GM21737 (cell line): ENCODE results near the gene ANKRD13B.

Experiments used
- ATAC-seq: cut with Tn5 transposase; IDR thresholded peaks from one replicate; pipeline ENCODE4 v1.9.1; 2021; ENCODE audit warnings: mild to moderate bottlenecking, moderate library complexity; ENCODE audit not compliant: unreplicated experiment

The ANKRD13B gene

DNA sequence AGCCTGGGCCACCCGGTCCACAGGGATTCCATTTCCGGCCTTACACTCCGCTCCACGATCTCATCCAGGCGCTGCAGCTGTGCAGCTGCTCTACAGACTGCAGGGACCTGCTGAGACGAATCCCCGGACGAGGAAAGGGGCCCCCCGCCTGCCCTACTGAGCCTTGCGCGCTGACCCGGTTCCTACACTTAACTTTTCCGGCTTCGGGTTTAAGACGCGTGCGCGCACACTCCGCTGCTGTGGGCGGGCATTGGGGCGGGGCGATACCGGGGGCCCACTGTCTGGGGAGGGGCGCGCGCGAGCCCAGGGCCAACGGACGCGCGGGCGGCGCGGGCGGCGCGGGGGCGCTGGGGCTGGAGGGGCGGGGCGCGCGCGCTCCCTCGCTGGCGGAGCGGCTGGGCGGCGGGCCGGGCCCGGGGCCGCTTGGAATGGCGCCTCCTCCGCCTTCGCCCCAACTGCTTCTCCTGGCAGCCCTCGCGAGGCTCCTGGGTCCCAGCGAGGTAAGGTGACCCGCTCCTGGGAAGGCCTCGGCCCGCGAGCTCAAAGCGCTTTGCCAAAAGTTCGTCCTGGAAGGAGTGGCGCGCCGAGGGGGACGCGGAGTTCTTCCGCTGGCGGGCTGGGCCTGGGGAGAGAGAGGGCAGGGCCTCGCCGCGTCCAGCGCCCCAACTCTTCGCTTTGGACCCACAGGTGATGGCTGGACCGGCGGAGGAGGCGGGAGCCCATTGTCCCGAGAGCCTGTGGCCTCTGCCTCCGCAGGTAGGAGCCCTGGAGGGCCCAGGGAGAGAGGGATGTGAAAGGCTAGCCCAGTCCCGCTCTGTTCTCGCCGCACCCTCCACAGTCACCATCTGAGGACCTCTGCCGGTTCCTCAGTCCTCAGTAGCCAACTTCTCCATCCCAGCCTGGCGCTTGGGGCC lies 24.3 kb upstream of the ANKRD13B start, which contains the start of gene TP53I13:
TP53I13 (plus strand) TSS at position 371 of the 914 bp plus-strand sequence; CDS start at position 429, 58 bp downstream.
- ATAC-seq, result peak; percentile 39

DNA sequence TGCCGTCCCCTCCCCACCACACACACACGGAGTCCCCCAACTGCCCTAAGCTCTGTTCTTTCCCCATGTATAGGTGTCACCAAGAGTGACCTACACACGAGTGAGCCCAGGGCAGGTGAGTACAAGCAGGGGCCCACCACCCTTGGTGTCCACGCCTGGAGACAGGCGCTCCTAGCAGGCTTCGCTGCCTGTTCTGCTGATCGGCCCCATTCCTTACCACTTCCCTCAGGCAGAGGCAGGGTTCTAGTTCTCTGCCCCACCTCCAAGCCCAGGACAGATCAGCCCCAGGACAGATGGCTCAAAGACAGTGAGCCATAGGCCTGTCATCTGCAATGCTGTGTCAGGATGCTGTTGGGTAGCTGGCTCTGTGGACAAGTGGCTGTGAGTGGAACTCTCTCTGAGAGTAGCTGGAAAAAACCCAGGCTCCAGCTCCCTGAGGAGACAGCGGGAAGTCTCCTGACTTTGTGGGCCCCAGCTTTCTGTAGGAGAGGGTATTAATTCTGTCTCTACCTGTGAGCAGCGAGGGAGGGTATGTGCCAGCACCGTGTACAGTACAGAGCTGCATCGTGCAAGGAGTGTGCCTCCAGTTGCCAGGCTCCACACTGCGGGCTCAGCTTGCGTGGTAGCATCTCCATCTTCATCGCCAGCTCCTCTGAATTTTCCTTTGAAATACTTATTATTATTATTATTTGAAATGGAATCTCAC lies 23.5 kb upstream of the ANKRD13B start:
- no peak for ATAC-seq

DNA sequence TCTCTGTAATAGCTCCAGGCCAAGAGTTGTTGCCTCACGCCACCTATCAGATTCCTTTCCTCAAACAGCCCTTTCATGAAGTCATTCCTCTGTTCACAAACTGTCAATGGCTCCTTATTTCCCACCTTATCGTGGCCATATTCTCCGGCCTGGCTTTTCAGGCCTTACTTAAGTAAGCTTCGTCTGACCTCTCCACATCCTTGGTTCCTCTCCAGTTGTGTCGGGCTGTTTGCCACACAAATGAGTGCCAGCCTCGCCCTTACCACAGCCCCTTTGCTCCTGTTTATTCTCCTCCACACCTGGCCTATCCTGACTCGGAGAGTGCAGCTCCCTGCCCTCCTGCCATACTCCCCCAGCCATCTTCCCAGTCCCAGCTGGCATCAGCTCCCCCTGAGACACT lies 22.4 kb upstream of the ANKRD13B start:
- no peak for ATAC-seq

DNA sequence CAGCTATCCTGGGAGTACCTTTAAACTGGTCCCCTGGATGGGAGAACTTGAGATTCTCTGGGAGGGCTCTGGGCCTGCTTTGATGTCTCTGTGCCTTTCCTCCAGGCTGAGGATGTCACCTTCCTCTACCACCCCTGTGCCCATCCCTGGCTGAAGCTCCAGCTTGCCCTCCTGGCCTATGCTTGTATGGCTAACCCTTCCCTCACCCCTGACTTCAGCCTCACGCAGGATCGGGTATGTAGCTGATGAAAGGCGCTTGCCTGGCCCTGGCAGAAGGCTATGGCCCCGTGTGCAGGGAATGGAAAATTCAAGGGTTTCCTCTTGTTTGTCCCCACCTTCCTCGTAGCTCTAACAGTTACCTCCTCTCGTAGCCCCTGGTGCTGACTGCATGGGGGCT lies 21.4 kb upstream of the ANKRD13B start:
- ATAC-seq, result no peak

DNA sequence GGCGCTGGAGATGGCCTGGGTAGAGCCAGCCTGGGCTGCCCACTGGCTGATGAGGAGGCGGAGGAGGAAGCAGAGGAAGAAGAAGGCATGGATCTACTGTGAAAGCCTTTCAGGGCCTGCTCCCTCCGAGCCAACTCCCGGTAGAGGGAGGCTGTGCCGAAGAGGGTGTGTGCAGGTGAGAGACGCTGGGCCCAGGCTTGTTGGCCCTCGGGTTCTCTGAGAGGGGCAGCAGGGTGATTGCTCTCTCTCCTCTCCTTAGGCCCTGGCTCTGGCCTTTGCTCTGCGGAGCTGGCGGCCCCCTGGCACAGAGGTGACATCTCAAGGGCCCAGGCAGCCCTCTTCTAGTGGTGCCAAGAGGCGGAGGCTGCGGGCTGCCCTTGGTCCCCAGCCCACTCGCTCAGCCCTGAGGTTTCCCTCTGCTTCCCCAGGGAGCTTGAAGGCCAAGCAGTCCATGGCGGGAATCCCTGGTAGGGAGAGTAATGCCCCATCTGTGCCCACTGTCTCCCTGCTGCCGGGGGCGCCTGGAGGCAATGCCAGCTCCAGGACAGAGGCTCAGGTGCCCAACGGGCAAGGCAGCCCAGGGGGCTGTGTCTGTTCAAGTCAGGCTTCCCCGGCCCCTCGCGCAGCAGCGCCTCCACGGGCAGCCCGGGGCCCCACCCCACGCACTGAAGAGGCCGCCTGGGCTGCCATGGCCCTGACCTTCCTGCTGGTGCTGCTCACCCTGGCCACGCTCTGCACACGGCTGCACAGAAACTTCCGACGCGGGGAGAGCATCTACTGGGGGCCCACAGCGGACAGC lies 20.9 kb upstream of the ANKRD13B start:
- ATAC-seq, result no peak

DNA sequence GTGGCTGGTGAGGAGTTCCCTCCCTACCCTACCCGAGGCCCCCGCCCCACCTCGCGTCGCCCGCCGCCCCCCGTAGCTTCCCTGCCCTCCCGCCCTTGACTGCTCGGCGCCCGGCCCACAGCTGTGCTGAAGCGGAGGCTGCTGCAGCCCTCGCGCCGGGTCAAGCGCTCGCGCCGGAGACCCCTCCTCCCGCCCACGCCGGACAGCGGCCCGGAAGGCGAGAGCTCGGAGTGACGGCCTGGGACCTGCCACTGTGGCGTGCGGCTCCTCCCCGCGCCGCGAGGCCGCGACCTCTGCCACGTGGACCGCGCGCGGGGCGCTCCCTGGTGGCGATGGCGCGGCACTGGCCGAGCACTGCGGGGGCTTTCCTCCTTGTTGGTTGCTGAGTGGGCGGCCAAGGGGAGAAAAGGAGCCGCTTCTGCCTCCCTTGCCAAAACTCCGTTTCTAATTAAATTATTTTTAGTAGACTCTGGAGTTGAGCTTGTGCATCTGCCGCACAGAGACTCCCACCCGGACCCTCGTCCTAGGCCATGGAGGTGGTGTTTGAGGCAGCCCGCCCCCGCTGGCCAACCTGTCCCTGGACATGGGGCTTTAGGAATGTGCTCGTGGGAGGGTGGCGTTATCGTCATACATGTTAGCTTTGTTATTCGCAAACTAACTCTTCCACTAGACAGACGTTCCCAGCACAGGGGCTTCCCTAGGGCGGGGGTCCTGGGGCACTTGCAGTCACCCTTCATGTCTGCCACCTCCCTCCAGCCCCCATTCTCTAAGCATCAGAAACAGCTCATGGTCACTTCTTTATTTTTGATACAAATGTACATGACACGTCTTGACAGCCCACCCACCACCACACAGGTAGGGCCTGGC lies 20.0 kb upstream of the ANKRD13B start:
- no peak for ATAC-seq

DNA sequence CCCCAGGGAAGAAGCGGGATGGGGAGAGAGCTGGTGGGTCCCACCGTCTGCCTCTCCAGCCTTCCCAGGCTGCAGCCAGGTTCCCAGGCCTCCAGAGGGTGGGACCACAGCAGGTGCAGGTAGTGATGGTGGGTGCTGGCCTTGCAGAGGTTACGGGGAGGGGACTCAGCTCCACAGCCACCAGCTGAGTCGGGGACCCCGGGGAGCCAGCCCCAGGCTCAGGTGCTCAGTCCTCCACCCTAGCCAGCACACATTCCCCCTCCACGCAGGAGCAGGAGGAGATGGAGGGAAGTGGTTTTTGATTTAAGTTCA lies 19.4 kb upstream of the ANKRD13B start:
- no peak for ATAC-seq

DNA sequence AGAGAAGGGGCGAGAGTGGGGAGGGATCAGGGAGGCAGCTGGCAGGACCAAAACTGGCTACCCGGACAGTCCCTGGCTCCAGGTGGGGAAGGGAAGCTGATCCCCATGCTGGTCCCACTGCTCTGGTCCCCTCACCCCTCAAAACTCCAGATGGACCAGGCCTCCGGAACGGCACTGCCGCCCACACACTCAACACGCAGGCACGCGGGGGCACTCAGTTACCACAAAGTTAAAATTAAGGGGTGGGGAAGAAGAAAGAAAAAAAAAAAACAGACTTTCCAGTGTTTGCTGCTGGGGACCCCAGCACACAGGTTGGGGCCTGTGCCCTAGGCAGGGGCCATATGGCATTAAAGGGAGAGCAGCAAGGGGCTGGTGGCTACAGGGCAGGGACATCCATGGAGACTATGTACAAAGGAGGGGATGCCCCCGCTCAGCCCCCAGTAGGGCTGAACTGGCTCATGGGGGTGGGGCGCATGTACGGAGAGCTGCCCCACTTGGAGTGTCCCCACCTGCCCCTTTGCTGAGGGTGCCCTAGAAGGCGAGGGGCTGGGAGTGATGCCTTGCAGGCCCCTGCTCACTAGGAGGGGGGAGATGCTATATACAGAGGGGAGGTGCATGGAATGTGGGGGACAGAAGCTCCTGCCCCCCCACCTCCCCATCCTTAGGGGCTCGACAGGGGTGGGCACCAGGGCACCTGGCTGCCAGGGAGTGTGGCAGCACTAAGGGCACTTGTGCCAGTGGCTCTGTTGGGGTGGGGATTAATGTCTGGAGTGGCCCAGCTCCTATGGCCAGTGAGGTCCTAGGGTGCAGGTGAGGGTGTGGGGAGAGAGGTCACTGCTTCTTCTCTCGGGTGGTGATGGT lies 18.8 kb upstream of the ANKRD13B start:
- no peak for ATAC-seq

DNA sequence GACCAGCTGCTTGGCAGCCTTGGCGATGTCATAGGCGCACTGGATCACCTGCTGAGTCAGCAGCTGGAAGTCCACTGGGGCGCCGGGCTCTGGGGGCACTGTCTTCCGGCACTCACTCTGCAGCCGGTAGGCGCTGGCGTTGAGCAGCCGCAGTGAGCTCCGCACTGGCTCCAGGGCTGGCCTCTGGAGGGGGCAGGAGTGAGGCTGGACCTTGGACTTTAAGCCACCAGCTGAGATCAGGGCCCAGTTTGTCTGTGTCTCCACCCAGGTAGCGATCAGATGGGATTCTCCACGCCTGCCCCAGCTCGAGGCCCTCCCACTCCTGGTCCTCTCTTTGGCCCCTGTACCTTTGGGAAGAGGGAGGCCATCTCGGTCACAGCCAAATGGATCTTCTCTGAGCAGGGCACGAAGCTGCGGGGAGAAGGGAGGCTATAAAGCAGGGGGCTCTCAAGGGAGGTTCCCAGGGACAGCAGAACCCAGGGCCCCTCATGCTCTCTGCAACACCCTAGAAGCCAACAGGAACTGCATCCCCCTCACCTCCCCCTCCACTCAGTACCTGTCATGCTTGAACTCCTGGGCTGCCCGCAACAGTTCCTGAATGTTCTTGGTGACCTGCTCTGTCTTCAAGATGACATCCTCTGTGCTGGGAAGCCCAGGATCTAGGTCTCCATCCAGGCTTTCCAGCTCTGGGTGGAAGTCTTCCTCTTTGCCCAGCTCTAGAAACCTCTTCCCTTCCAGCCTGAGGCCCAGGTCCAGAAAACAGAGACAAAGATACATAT lies 18.0 kb upstream of the ANKRD13B start:
- ATAC-seq, result no peak

DNA sequence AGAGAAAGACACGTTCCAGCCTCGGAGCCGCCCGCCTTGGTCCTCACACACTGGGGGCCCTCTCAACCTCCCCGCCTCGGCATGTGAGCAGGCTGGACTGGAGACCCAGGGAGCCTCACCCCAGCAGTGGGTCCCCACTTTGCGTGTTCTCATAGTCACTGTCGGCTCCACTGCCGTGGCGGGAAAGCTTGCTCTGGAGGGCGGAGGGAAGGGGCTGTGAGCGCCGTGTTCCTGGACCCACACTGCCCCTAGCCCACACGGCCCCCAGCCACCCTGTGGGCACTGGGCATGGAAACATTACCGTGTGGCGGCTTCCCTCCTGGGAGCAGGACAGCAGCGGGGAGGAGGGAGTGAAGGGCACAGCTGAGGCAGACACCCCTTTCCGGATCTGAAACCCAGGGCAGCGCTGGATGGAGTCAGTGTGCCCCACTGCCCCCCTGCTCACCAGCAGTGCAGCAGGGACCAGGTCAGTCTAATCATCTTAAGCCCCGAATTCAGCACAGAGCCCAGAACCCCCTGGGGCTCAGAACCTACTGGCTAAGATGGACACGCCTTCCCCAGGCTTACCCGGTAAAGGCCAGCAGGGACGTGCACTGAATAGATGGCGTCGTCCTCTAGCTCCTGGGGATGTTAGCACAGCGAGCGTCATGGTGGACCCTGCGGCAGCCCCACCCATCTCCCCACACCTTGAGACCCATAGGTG lies 17.3 kb upstream of the ANKRD13B start:
- ATAC-seq, result no peak

DNA sequence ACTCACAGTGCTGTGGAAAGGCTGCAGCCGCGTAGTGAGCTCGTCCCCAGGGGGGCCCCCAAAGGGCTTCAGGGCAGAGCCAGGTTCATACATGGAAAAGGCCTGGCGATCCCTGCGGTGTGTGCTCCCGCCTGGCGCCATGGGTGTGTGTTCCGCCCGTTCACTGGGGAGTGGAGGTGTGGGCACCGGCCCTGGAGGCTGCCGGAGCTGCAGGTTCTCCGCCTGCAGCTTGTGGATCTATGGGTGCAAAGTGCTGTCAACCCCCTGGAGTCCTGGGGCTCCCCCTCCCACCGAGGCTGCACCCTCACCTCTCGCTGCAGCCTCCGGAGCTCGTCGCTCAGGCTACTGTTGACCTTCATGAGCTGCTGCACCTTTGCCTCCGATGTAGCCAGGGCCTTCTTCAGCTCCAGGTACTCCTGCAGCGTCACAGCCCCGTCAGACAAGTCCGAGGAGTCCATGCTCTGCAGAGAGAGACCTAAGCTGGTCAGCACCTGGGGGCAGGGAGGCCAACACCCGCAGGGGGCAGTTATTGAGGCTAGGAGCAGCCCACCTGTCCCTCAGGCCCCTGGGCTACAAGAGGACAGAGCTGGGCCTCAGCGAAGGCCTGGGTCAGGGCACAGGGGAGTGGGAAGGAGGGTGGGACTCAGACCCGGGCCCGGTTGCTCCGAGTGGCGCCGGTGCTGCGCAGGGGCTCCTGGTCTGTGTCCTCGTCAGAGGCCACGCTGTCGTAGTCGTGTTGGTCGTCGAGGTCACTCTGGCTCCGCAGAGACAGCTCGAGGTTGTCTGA lies 16.5 kb upstream of the ANKRD13B start:
- ATAC-seq, result no peak

DNA sequence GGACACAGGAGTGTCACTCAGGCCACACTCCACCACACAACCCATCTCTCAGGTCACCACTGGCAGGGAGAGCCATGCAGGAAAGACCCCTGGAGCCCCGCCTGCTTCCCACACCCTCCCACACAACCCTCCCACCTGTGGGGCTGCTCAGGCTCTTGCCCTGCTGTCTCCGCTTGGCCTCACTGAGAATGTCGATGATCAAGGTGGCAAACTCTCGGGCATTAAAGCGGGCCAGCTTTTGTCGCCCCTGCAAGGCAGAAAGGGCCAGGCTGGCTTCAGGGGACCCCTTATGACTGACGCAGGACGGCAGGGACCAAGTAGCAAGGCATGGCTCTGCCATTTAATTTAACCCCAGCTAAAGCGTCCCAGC lies 15.9 kb upstream of the ANKRD13B start:
- ATAC-seq, result no peak

DNA sequence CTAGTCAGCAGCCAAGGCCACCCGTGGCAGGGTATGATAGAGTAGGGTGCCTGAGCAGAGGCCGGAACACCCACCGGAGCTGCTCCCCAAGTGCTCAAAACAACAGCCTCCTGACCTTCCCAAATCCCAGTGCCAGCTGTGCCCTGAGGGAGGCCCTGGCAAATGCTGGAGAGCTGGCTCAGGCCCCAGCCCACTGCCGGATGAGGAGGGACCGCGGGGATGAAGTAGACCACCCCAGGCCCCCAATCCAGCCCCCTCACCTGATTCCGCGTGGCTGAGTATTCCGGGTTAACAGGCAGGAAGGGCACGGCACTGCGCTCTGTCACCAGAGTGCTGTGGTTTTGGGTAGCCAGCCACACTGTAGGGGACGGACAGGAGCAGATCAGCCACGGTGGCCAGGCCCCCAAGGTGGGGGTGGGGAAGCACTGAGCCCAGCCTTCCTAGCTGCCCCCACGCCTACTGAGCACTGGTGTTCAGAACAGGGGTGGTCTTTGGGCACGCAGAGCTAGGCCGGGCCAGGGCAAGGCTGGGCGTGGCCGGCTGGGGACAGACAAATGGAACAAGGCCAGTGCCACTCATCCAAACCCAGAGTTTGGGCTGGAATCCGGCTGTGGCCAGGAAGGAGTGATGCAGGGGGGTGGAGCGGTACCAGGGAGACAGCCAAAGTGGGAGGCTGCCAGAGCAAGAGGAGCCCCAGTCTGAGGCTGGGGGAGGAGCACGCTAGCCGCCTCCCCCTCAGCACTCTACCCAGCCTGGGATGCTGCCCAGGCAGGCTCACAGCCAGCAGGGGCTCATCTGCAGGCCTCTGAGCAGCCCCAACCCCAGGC lies 15.3 kb upstream of the ANKRD13B start:
- ATAC-seq, result no peak

DNA sequence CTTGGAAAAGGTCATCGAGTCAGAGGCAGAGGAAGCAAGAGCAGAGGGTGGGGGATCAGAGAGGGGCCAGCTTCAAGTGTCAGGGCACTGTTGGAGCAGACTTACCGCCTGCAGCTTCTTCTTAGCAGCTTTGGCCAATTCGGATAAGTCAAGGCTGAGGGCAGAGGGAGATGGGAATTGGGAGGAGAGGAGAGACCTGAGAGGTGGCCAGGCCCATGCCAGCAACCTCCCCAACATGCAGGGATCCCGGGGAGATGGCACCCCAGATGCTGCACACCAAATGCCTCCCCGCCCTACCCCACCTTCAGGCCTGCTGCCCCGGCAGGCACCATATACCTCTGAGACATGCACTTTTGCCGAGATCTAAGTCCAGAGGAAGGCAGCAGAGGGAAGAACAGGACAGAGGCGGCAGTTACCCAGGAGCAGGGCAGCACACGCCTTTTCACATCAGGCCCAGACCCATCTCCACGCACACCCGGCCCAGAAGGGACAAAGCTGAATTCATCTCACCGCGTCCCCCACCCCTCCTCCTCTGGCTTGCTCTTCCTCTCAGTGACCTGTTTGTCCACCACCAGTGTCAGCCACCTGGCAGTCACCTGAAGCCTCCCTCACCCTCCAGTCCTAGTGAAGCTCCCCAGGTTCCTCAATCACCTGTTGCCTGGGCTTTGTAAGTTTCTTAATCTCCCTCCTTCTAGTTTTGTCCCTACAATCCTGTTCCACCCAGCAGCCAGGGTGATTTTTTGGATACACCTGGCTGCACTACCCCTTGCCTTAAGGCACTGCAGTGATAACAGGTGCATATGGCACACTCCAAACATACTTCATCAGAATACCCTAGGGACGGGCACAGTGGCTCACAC lies 14.1 kb upstream of the ANKRD13B start:
- no peak for ATAC-seq

DNA sequence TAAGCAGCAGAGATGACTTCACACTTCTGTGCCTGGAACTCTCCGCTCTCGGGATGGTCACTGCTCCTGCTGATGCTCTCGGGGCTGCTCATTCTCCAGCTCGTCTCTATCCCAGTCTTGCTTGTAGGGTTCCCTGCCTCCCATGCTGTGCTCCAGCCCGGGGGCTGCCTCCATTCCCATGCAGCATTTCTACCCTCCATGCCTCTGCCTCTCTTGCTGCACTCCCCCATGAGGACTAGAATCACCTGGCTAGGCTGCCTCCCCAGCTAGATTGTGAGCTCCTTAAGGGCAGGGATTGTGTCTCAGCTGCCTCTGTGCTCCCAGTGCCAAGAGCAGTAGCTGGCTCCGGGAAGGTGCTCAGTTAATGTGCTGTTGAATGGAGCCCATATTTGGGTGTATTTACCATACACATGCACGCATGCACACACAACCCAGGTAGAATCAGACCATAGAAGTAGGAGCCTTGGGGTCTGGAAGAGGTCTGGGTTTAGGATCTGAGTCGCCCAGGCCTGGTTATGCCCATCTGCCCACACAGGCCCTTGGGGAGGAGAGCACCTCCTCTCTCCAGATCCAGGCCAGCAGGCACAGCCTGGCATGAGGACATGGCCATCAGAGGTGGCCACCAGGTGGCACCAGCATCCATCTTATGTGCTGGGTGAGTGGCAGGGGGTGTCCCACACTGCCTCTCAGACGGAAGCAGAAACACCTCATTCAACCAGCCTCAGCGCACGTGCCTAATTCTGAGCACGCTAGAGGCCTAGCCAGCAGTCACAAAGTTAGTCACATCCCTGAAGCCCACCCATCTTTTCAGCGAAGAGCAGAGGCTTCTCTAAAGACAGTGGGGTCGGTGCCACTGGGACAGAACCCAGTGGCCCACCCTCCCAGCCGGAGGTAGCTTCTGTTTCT lies 12.8 kb upstream of the ANKRD13B start:
- peak; percentile 63 for ATAC-seq
